ENCODE results near the gene GGTLC1. TPM values are rescaled to one million over a fixed set of nuclear protein-coding genes. Genes with fewer than 3 reads are reported as not detected.
A peak's percentile ranks its signal among the peaks of the same experiment; 100 is the strongest.

GGTLC1 gene
- total RNA-seq, 4 donors from 2014 or later = 2.0 to 5.9 (median 4.8) TPM; not detected in 1

GRCh38 chr20:23938118-23938438 is 50.5 kb downstream of the GGTLC1 start:
- TF ChIP-seq, protein P1, sequence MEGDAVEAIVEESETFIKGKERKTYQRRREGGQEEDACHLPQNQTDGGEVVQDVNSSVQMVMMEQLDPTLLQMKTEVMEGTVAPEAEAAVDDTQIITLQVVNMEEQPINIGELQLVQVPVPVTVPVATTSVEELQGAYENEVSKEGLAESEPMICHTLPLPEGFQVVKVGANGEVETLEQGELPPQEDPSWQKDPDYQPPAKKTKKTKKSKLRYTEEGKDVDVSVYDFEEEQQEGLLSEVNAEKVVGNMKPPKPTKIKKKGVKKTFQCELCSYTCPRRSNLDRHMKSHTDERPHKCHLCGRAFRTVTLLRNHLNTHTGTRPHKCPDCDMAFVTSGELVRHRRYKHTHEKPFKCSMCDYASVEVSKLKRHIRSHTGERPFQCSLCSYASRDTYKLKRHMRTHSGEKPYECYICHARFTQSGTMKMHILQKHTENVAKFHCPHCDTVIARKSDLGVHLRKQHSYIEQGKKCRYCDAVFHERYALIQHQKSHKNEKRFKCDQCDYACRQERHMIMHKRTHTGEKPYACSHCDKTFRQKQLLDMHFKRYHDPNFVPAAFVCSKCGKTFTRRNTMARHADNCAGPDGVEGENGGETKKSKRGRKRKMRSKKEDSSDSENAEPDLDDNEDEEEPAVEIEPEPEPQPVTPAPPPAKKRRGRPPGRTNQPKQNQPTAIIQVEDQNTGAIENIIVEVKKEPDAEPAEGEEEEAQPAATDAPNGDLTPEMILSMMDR (IDR thresholded peaks at IDR 0.05) = no peak
- TF ChIP-seq POLR2A (IDR thresholded peaks at IDR 0.05) = no peak
- H3K36me3 ChIP-seq = no peaks in the 10 kb centered on the region
- DNase-seq = no peak
- no peaks in the 10 kb centered on the region for H3K27me3 ChIP-seq
- 83 to 100% methylated on average over 1 of the region's 2 CpGs for WGBS, 2 donors
- no peak overlapping the region for H3K27ac ChIP-seq
- H3K4me3 ChIP-seq (replicated peaks in 1 of 3) = no peak overlapping the region
- no peaks in the 10 kb centered on the region for H3K9me3 ChIP-seq
- intact Hi-C loops (cut with DNase I) = loop anchor here (2.0 kb wide), 1 partner anchor 59 kb away; no protein-coding TSS in a partner anchor
- H3K4me1 ChIP-seq = no peaks in the 10 kb centered on the region

DNA sequence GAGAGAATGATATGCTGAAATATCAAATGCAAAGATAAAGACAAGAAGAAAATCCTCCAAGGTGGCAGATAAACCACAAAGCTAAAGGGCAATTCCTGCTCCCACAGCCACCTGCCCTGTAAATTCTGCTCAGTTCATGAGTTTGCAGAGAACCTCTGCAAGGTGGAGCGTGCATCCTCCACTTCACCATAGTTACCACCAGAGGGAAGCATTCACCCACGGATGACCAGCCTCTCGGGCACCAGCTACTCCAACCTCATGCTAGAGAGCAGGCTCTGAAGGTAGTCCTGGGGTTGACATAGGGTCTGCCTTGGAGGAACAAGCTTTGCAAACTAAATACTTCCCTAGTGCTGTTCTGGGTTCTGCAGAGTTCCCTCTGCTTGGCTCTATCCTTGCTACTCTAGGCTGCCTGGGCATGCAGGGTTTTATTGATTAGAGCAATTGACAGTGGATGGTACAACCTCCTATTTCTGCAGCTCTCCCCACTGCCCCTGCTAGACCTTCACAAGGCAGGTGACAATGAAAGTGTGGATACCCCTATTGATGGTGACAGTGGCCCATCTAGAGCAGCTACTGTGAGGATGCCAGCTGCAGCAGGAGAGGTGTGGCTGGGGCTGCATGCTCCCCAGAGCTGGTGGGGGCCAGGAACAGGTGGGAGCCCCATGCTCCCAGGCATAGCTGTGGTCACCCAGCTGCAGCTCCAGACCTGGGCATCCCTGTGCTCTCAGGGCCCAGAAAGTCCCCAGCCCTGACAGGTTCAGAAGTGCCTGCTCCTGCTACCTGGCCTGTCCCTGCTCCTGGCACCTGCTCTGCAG is 51.1 kb downstream of the GGTLC1 start:
- Histone ChIP-seq H3K4me3 (replicated peaks in 1 of 3) (no peak overlapping the region), H3K27me3 (no peaks in the 10 kb centered on the region), H3K9me3 (no peaks in the 10 kb centered on the region), H3K4me1 (no peaks in the 10 kb centered on the region), H3K36me3 (no peaks in the 10 kb centered on the region), H3K27ac (no peak overlapping the region)
- DNase-seq = peak; percentile 69 to 70
- intact Hi-C loops (cut with DNase I) = loop anchor here (2.0 kb wide), 1 partner anchor 59 kb away; no protein-coding TSS in a partner anchor
- TF ChIP-seq, protein P1 (IDR thresholded peaks at IDR 0.05) = peak; percentile 60 to 93 (median 81)
- no peak for TF ChIP-seq POLR2A (IDR thresholded peaks at IDR 0.05)
- 0% methylated on average over 3 of the region's 3 CpGs for WGBS, 2 donors

Small RNAs within 50 kb of the gene (small RNA-seq; reads per million reads assigned to genes)
- not detected for gene AL133466.1

Other genes with a start within 250 kb of the GGTLC1 start
- gene CST1, start 237.8 kb downstream of the GGTLC1 start, total RNA-seq = not detected
- not detected for gene CST2, start 162.1 kb downstream of the GGTLC1 start, total RNA-seq
- gene CST5, start 109.0 kb downstream of the GGTLC1 start, total RNA-seq = not detected

All from thyroid gland (tissue), 4 donors.